ENCODE data around the gene XYLT1. TPM values are rescaled to one million over a fixed set of nuclear protein-coding genes. Genes with fewer than 3 reads are reported as not detected.
A peak's percentile ranks its signal among the peaks of the same experiment; 100 is the strongest.

The XYLT1 gene
- total and polyA plus RNA-seq, 9 of the 15 experiments (the other 6 are each of a cell fraction or from before 2014, with no cell fraction given): 0.03 to 0.09 (median 0.08) TPM; not detected in 6

DNA sequence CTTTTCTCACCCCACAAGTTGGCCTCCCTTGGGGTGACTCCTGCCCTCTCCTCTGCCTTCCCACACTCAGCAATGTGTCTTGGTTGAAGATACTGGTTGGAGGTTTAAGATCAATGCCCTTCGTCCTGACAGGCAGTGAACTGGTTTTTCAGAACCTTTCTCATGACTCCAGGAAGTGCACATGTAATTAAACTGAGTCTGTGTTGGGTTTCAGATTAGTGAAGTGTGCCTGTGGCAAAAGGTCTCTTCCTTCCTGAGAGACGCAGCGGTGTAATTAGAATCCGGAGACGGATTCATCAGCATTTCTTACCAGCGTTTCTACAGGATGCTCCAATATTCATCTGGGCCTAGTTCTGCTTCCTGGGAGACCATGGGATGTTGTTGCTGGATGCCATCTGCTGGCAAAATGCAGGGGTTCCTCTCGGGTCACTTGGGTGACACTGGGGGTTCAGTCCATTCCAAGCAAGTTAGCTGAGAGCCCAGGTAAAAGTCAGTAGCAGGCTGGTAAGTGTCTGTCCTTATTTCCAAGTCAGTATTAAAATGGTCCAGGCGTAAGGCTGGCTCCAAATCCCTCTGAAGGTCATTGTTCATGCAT lies 233.3 kb downstream of the XYLT1 start:
- Histone ChIP-seq H3K27me3 (ENCODE audit: control insufficient read depth in 2 of 2, insufficient read depth in 2 of 2, low read length in 2 of 2) (peaks cover 0 to 29% of the 10 kb centered on the region in 2 experiments; a peak in 2 of 5 replicates), H3K9me3 (replicated peaks; ENCODE audit: control insufficient read depth, insufficient read depth, low read depth, low read length) (no peaks in the 10 kb centered on the region), H3K9me1 (ENCODE audit: control insufficient read depth, insufficient read depth, low read length) (no peaks in the 10 kb centered on the region), H3K79me2 (ENCODE audit: control insufficient read depth, insufficient read depth, low read length) (no peaks in the 10 kb centered on the region), H3K36me3 (ENCODE audit: control insufficient read depth, insufficient read depth, low read length) (no peaks in the 10 kb centered on the region), H4K20me1 (replicated peaks; ENCODE audit: control insufficient read depth, insufficient read depth, low read length) (no peaks in the 10 kb centered on the region), H3K4me1 (replicated peaks in 1 of 2; ENCODE audit: control insufficient read depth in 2 of 2, insufficient read depth in 2 of 2, low read length in 2 of 2) (no peaks in the 10 kb centered on the region), H3K4me2 (ENCODE audit: insufficient read depth, low read length) (no peak overlapping the region), H3K9ac (ENCODE audit: insufficient read depth in 1 of 2, low read depth in 2 of 2, low read length in 2 of 2) (no peak overlapping the region), H3K4me3 (no peak overlapping the region), H3K27ac (ENCODE audit: extremely low read depth, low read depth, low read length) (no peak overlapping the region), H2AFZ (ENCODE audit: low read depth, low read length) (no peak overlapping the region)
- TF ChIP-seq PHTF2 (CRISPR knock-in tag; IDR thresholded peaks at IDR 0.05) (no peak), ZBTB26 (CRISPR knock-in tag; IDR thresholded peaks at IDR 0.05) (no peak), TCF7 (IDR thresholded peaks at IDR 0.05; ENCODE audit: borderline replicate concordance) (no peak), HDAC1 (IDR thresholded peaks at IDR 0.05) (no peak), MXI1 (IDR thresholded peaks at IDR 0.05; ENCODE audit: low read depth, low read length) (no peak), ZKSCAN8 (CRISPR knock-in tag; IDR thresholded peaks at IDR 0.05) (no peak), SAFB2 (IDR thresholded peaks at IDR 0.05; ENCODE audit: borderline replicate concordance, low read depth, low read length, severe bottlenecking) (no peak), NCOA6 (IDR thresholded peaks at IDR 0.05) (no peak), ZNF134 (CRISPR knock-in tag; conservative IDR thresholded peaks at IDR 0.05) (no peak), RAD21 (CRISPR knock-in tag; conservative IDR thresholded peaks at IDR 0.05 in 1 of 2, IDR thresholded peaks at IDR 0.05 in 1 of 2) (0 out of 4 replicates have a peak, but pooled peaks of 1 of the 2 experiments have one; percentile 20), KAT2B (IDR thresholded peaks at IDR 0.05; ENCODE audit: low read depth, low read length) (no peak), ZNF224 (CRISPR knock-in tag; IDR thresholded peaks at IDR 0.05) (no peak), FOS (IDR thresholded peaks at IDR 0.05; ENCODE audit: extremely low read depth, insufficient read length) (no peak)
- TF ChIP-seq, protein P1, sequence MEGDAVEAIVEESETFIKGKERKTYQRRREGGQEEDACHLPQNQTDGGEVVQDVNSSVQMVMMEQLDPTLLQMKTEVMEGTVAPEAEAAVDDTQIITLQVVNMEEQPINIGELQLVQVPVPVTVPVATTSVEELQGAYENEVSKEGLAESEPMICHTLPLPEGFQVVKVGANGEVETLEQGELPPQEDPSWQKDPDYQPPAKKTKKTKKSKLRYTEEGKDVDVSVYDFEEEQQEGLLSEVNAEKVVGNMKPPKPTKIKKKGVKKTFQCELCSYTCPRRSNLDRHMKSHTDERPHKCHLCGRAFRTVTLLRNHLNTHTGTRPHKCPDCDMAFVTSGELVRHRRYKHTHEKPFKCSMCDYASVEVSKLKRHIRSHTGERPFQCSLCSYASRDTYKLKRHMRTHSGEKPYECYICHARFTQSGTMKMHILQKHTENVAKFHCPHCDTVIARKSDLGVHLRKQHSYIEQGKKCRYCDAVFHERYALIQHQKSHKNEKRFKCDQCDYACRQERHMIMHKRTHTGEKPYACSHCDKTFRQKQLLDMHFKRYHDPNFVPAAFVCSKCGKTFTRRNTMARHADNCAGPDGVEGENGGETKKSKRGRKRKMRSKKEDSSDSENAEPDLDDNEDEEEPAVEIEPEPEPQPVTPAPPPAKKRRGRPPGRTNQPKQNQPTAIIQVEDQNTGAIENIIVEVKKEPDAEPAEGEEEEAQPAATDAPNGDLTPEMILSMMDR (IDR thresholded peaks at IDR 0.05 in 2 of 3, conservative IDR thresholded peaks at IDR 0.05 in 1 of 3; ENCODE audit: insufficient read depth in 2 of 3, low read depth in 1 of 3, low read length in 3 of 3): peak in 2 of 3 experiments; percentile 10 to 14; a peak in 1 of 6 replicates
- TF ChIP-seq, protein P2, sequence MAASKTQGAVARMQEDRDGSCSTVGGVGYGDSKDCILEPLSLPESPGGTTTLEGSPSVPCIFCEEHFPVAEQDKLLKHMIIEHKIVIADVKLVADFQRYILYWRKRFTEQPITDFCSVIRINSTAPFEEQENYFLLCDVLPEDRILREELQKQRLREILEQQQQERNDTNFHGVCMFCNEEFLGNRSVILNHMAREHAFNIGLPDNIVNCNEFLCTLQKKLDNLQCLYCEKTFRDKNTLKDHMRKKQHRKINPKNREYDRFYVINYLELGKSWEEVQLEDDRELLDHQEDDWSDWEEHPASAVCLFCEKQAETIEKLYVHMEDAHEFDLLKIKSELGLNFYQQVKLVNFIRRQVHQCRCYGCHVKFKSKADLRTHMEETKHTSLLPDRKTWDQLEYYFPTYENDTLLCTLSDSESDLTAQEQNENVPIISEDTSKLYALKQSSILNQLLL (CRISPR knock-in tag; IDR thresholded peaks at IDR 0.05; ENCODE audit: borderline replicate concordance): no peak
- in situ Hi-C loops (cut with MboI) (no loop called here), intact Hi-C loops (cut with micrococcal nuclease) (no loop called here)
- FAIRE-seq (no peak), DNase-seq (ENCODE audit: extremely low read depth in 1 of 4, low spot score in 3 of 4) (no peak), ATAC-seq (no peak)
- 0% methylated on average over 8 of the region's 8 CpGs for WGBS (ENCODE audit: insufficient coverage, low coverage, missing lambda C conversion rate)
- CTCF ChIA-PET (ENCODE audit: low intra/inter-chr PET ratio): no interaction called here
- BruUV-seq (replicated peaks): no TSS peak
- POLR2A ChIA-PET: interaction anchor here (1.1 kb wide), 1 partner anchor 18 kb away, joined by 5 read pairs; no protein-coding TSS in a partner anchor

Data from K562 (cell line).